Choroid plexus epithelial cell (primary cell): ENCODE results near the gene NXT1.

ENCODE experiments used
- DNase-seq: peaks from one replicate; pipeline ENCODE4 v3.0.0-alpha.2; 2010; ENCODE audit warnings: low read depth
- H3K4me3 ChIP-seq: 2 replicates; pipeline ENCODE4 v1.5.1; 2011; ENCODE audit warnings: low read depth, mild to moderate bottlenecking, control low read depth, low read length, moderate library complexity
- CTCF ChIP-seq: conservative IDR thresholded peaks from 2 replicates; pipeline ENCODE4 v1.5.1; 2011; ENCODE audit warnings: low read depth, mild to moderate bottlenecking, control low read depth, inconsistent platforms, low read length, moderate library complexity

Gene NXT1

GRCh38 chr20:23326774-23327173, 23.8 kb upstream of the NXT1 start:
- DNase-seq, result no peak
- no peak overlapping the region for H3K4me3 ChIP-seq
- TF ChIP-seq CTCF, result no peak

- no peak for TF ChIP-seq CTCF
- no peak for DNase-seq
- H3K4me3 ChIP-seq, result no peak overlapping the region
Measured at GRCh38 chr20:23327617-23328333, 22.8 kb upstream of the NXT1 start.

GRCh38 chr20:23331450-23332350, 18.9 kb upstream of the NXT1 start:
- TF ChIP-seq CTCF, result no peak
- H3K4me3 ChIP-seq, result no peak overlapping the region
- DNase-seq, result no peak

GRCh38 chr20:23332467-23332866, 18.1 kb upstream of the NXT1 start:
- no peak for DNase-seq
- no peak for TF ChIP-seq CTCF
- H3K4me3 ChIP-seq, result no peak overlapping the region

- no peak for TF ChIP-seq CTCF
- H3K4me3 ChIP-seq, result no peak overlapping the region
- DNase-seq, result no peak
Measured at GRCh38 chr20:23334111-23334510, 16.5 kb upstream of the NXT1 start.

- no peak overlapping the region for H3K4me3 ChIP-seq
- no peak for DNase-seq
- TF ChIP-seq CTCF, result no peak
Measured at GRCh38 chr20:23335521-23335920, 15.1 kb upstream of the NXT1 start.

- H3K4me3 ChIP-seq, result no peak overlapping the region
- DNase-seq, result no peak
Measured at GRCh38 chr20:23336476-23336875, 14.1 kb upstream of the NXT1 start.

More at GRCh38 chr20:23336476-23336875, 14.1 kb upstream of the NXT1 start:
- no peak for TF ChIP-seq CTCF
